Upper lobe of left lung (tissue), 6 donors: ENCODE data around the gene CDH8. TPM values are rescaled to one million over a fixed set of nuclear protein-coding genes. Genes with fewer than 3 reads are reported as not detected.

Experiments used
- ATAC-seq, 2 donors: fragments of 200-7000 bp; cut with Tn5 transposase; one replicate each; pipeline ENCODE4 v1.9.1; 2022; ENCODE audit warnings: mild to moderate bottlenecking in 2 of 2, moderate library complexity in 2 of 2; ENCODE audit not compliant: low FRiP score in 2 of 2
- DNase-seq, 2 donors: peaks; one replicate each; pipeline ENCODE4 v3.0.0-alpha.2; 2019 to 2020
- H3K27ac ChIP-seq, 4 donors: fragments of 200-600 bp; sonication (generic); one replicate each; pipeline ENCODE4 v1.5.1; 2016 to 2019
- H3K27me3 ChIP-seq, 4 donors: fragments of 200-600 bp; sonication (generic); one replicate each; pipeline ENCODE4 v1.5.1; 2017 to 2019
- H3K36me3 ChIP-seq, 4 donors: fragments of 200-600 bp; sonication (generic); one replicate each; pipeline ENCODE4 v1.5.1; 2016 to 2019
- H3K4me1 ChIP-seq, 4 donors: fragments of 200-600 bp; sonication (generic); one replicate each; pipeline ENCODE4 v1.5.1; 2018 to 2019
- H3K4me3 ChIP-seq, 4 donors: fragments of 200-600 bp; sonication (generic); one replicate each; pipeline ENCODE4 v1.5.1; 2017 to 2019; ENCODE audit warnings: mild to moderate bottlenecking in 2 of 4, moderate library complexity in 1 of 4
- H3K9me3 ChIP-seq, 4 donors: fragments of 200-600 bp; sonication (generic); one replicate each; pipeline ENCODE4 v1.5.1; 2018 to 2019
- CTCF ChIP-seq, 6 experiments: fragments of 450-650 bp in 4 of 6; fragments of 200-600 bp in 2 of 6; sonication (generic) in 2 of 6; IDR thresholded peaks; one replicate each; pipeline ENCODE4 v1.5.1; 2016 to 2019; ENCODE audit warnings: antibody characterized with exemption in 6 of 6
- EP300 ChIP-seq, 4 donors: sonication (generic); formaldehyde crosslinking; IDR thresholded peaks; one replicate each; pipeline ENCODE4 v1.5.1; 2017; ENCODE audit warnings: antibody characterized with exemption in 4 of 4, control low read depth in 2 of 4
- POLR2A ChIP-seq, 4 donors: fragments of 450-650 bp; IDR thresholded peaks; one replicate each; pipeline ENCODE4 v1.5.1; 2016 to 2017; ENCODE audit warnings: antibody characterized with exemption in 4 of 4, mild to moderate bottlenecking in 2 of 4
- POLR2AphosphoS5 ChIP-seq, 2 donors: sonication (generic); formaldehyde crosslinking; IDR thresholded peaks; one replicate each; pipeline ENCODE4 v1.5.1; 2017; ENCODE audit warnings: antibody characterized with exemption in 2 of 2
- WGBS, 2 donors: methylation state at CpG; one replicate each; pipeline ENCODE4 v1.1.5; 2017 to 2018; 5-methylcytosine and 5-hydroxymethylcytosine counted together
- total RNA-seq, 6 donors: library from RNA; depleted of rRNA in 4 of 6; stranded (reverse); fragments of >200 nt in 4 of 6; gene quantifications; one replicate each; pipeline versions ENCODE4 v1.1.0 to v1.2.1, GENCODE V29; 2016 to 2021
- donor health status: DM: no; HTN: no; CAD: no; lungs with moderate emphysema.
- donor health status: DM: no; HTN: yes; CAD: no; lungs with severe emphysema.

CDH8 gene
- total RNA-seq, 6 donors from 2014 or later = 0.10 to 1.8 (median 0.31) TPM; not detected in 1

- peaks cover 0 to 4% (median 0%) of the 10 kb centered on the region in 4 donors for H3K4me1 ChIP-seq
- ATAC-seq (no peak), DNase-seq (no peak)
- H3K27ac ChIP-seq = no peak overlapping the region
- H3K9me3 ChIP-seq = no peaks in the 10 kb centered on the region
- no peak overlapping the region for H3K4me3 ChIP-seq
- WGBS, 2 donors = 10% methylated on average over 4 of the region's 4 CpGs
- no peak for TF ChIP-seq POLR2A (IDR thresholded peaks at IDR 0.05)
- no peak for TF ChIP-seq POLR2AphosphoS5 (IDR thresholded peaks at IDR 0.05)
- no peak for TF ChIP-seq CTCF (IDR thresholded peaks at IDR 0.05)
- no peak for TF ChIP-seq EP300 (IDR thresholded peaks at IDR 0.05)
- H3K27me3 ChIP-seq = peaks cover 0 to 7% (median 0%) of the 10 kb centered on the region in 4 donors
- H3K36me3 ChIP-seq = no peaks in the 10 kb centered on the region
Measured at GRCh38 chr16:62041401-62041800, 5.2 kb upstream of the CDH8 start.

- Histone ChIP-seq H3K27me3 (peaks cover 0 to 24% (median 9%) of the 10 kb centered on the region in 4 donors), H3K27ac (no peak overlapping the region), H3K4me3 (no peak overlapping the region), H3K9me3 (no peaks in the 10 kb centered on the region), H3K4me1 (peaks cover 0 to 26% (median 15%) of the 10 kb centered on the region in 4 donors), H3K36me3 (no peaks in the 10 kb centered on the region)
- TF ChIP-seq POLR2A (IDR thresholded peaks at IDR 0.05) = no peak
- no peak for TF ChIP-seq CTCF (IDR thresholded peaks at IDR 0.05)
- TF ChIP-seq EP300 (IDR thresholded peaks at IDR 0.05) = no peak
- TF ChIP-seq POLR2AphosphoS5 (IDR thresholded peaks at IDR 0.05) = no peak
- 41 to 56% methylated on average over 3 of the region's 3 CpGs for WGBS, 2 donors
- no peak for DNase-seq
- ATAC-seq = no peak
Measured at GRCh38 chr16:62038646-62039045, 2.4 kb upstream of the CDH8 start.

- Histone ChIP-seq H3K4me3 (no peak overlapping the region), H3K4me1 (peaks cover 0 to 26% (median 15%) of the 10 kb centered on the region in 4 donors), H3K9me3 (no peaks in the 10 kb centered on the region), H3K27ac (no peak overlapping the region), H3K27me3 (peaks cover 0 to 24% (median 9%) of the 10 kb centered on the region in 4 donors), H3K36me3 (no peaks in the 10 kb centered on the region)
- ATAC-seq (no peak), DNase-seq (no peak)
- no peak for TF ChIP-seq EP300 (IDR thresholded peaks at IDR 0.05)
- TF ChIP-seq CTCF (IDR thresholded peaks at IDR 0.05) = no peak
- TF ChIP-seq POLR2AphosphoS5 (IDR thresholded peaks at IDR 0.05) = no peak
- no peak for TF ChIP-seq POLR2A (IDR thresholded peaks at IDR 0.05)
- WGBS, 2 donors = 62 to 63% methylated on average over 1 of the region's 1 CpG
Measured at GRCh38 chr16:62038225-62038624, 2.0 kb upstream of the CDH8 start.

- TF ChIP-seq EP300 (IDR thresholded peaks at IDR 0.05) (no peak), POLR2AphosphoS5 (IDR thresholded peaks at IDR 0.05) (no peak), CTCF (IDR thresholded peaks at IDR 0.05) (no peak), POLR2A (IDR thresholded peaks at IDR 0.05) (no peak)
- Histone ChIP-seq H3K4me1 (peaks cover 0 to 26% (median 15%) of the 10 kb centered on the region in 4 donors), H3K36me3 (no peaks in the 10 kb centered on the region), H3K27me3 (peaks cover 0 to 24% (median 9%) of the 10 kb centered on the region in 4 donors), H3K27ac (no peak overlapping the region), H3K9me3 (no peaks in the 10 kb centered on the region), H3K4me3 (no peak overlapping the region)
- DNase-seq = no peak
- WGBS, 2 donors = 18 to 23% methylated on average over 9 to 15 of the region's 15 CpGs
- ATAC-seq = no peak
Measured at GRCh38 chr16:62036802-62037135, 531 bp upstream of the CDH8 start.
